Activated T-cell treated with anti-CD3 and anti-CD28 coated beads for 24 hours (primary cell): ENCODE measurements around the gene RGPD4.
"Not testable (repeated sequence)": the region's sequence is repeated elsewhere in the genome, so short reads cannot be mapped to it uniquely, and the experiment has no call there.

Experiments used
- DNase-seq: peaks from one replicate; pipeline ENCODE4 v3.0.0-alpha.2; 2020; ENCODE audit warnings: low read depth

The RGPD4 gene

DNA sequence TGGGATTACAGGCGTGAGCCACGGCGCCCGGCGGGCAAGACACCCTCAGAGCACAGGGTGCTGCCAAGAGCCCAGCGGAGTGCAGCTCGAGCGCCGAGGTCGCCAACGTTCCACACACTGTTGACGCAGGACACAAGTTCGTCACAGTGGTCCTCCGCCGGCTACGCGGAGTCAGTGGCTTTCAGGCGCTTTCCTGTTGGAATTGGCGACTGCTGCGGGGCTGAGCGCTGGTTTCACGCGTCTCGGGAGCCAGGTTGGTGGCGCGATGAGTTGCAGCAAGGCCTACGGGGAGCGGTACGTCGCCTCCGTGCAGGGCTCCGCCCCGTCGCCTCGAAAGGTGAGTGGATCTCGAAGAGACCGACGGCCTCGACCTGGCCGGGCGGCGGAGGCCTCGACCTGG, at the start of gene RGPD4:
Gene RGPD4, plus strand, starts transcription at position 144 of the 400 bp plus-strand sequence. Its CDS starts 122 bp downstream, at position 266.
- not testable (repeated sequence) for DNase-seq

DNA sequence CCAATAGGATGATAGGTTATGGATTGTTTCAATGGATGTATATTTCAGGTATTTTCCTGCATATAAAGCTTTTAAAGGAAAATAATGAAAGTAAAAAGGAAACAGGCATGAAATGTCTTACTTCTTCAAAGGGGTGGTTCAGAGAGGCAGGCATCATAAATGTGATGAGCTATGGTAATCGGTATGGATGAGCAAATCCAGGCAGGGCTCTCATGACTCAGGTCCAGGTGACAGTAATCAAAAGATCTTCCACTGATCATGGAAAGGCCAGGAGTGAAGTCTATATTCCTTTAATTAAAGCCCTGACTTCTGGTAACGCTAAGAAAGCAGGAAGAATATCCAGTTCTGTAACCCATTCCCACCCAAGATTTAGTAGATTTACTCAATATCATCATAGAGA, 48.7 kb upstream of the RGPD4 start:
- DNase-seq: no peak

DNA sequence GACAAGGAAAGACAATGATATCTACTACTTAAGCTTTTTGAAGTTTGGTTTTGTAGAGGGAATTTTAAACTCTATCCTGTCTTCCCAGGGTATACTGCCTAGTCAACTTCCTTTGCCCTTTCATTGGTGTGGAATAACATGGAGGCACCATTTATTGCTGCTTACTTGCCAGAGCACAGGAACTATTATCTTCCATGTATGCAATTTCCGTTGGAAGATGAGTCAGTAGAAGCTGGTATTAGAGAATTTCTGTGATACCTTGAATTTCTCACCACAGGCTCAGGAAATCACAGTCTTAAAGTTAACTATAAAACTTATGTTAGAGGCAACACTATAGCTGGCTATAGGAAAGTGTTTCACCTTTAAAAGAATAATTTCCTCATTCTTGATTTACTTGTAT, 40.9 kb upstream of the RGPD4 start:
- DNase-seq: no peak

DNA sequence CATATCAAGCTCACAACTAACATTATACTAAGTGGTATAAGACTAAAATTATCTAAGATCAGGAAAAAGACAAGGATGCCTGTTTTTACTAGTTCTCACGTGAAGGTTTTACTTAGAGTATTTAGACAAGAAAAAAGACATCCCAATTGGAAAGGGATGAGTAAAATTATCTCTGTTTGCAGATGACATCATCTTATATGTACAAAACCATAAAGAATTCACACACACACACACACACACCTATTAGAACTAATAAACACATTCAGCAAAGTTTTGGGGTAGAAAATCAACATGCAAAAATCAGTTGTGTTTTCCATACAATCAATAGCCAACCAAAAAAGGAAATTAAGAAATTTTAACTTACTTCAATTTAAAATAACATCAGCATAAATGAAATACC, 35.9 kb upstream of the RGPD4 start:
- no peak for DNase-seq

DNA sequence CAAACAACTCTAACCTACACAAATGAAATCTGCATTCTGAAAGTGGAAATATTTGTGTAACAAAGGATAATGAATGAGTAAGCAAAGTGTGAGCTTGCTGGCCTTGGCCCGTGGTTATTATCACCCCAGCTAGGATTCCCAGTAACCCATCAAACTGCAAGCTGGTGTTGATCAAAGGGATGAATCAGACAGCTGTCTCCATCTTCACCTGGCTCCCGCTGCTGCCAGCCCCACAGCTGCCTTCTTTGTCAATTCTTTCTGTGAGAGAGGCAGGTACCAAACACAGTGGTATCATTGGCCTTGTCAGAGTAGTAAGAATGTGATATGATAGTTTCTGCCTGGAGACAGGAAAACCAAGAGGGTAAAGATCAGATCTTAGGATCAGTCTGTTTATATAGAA, 25.2 kb upstream of the RGPD4 start:
- DNase-seq: no peak

DNA sequence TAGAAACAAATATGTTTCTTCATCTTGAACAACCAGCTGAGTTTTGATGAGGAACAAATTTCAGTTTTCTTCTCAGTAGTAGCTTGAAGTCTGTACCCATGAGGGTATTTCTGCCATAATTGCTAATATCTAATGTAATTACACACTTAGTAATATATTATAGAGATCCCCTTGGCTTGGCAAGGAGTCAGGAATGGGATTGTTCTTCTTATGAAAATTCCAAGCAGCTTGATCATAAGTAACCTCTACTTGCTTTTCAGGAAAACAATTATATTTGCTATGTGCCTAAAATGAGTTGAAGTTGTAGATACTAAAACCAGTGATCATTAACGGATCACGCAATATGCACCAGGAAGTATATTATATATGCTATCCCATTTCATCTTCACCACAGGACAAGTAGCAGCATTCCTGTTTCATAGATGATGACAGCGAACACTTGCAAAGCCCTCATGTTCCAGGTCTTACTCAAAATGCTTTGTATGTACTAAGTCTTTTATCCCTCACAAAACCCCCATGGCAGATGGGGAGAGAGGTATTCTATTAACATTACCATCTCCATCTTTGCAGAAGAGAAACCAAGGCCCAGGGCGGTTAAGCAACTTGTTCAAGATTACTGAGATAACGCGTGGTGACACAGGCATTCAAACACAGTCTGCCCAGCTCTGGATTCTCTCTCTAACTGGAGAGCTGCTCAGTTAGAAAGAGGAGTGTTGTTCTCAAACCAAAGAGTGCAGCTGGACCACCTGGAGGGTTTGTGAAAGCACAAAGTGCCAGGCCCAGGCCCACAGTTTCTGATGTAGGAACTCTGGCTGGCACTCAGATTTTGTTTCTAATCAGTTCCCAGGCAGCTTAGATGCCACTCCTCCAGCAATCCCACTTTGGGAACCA, 21.8 kb upstream of the RGPD4 start:
- no peak for DNase-seq

DNA sequence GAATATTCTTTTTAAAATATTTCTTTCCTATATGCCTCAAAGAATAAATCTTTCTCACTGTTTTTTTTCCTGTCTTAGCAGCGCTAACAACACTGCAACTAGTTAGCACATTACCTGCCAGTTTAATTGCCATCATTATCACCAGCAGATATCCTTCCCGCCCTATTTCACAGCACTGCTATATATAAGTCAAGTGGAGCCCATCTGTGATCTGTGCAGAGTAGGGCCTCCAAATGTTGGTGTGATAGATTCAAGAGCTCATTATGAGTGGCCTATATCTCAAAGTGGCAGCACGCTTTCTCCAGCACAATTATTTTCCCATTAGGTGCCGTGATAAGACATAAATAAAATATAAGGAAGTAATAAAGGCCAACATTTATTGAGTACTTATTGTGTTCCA, 19.8 kb upstream of the RGPD4 start:
- no peak for DNase-seq

DNA sequence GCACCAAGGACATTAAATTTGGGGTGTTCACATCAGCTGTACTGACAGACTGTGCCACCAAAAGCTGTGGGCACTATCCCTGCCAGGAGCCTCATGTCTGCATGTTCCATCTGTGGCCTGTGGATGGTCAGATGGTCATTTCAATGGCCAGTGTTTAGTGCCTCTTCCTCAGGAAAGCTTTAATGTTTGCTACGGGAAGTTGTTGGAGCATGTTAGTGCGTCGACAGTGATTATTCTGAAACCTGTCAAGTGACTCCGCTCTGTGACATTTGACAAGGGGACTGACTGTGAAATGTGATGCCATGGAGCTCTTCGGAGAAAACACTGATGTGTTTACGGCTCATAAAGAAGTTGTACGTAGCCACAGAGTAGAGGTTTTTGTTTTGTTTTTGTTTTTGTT, 18.7 kb upstream of the RGPD4 start:
- DNase-seq: no peak

DNA sequence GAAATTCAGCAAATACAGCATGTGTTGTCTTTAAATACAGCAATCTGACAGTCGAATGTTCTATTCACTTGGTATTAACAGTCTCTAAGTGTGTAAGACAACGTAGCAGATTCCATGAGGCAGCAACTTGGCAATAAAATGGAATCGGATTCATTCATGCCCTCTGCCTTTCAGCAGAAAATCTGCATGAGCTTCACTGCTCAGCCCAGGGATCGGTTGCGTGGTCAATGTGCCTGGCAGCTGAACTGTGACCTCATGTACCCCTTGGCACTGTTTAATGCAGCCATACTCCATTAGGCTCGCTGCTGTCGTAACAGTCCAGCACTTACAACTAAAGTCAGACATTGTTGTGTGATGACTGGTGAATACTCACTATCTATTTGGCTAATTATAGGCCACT, 17.7 kb upstream of the RGPD4 start:
- no peak for DNase-seq

DNA sequence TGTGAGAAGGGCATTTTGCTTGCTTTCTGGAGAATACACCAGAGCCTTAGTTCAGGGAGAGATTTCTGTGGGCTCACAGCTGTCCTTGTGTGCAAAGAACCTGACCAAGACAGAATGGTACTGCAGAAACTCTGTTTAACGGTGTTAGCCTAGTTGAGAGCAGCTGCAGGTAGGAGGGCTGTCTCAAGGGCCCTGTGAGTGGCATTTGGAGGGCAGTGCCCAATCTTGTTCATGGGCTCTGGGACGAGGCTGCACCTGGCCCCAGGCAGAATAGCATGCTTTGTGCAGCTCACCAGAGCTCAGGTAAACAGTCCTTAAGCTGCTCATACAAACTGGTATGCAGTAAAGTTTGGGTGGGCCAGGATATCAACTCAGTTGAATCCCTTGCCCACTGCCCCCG, 16.9 kb upstream of the RGPD4 start:
- no peak for DNase-seq

DNA sequence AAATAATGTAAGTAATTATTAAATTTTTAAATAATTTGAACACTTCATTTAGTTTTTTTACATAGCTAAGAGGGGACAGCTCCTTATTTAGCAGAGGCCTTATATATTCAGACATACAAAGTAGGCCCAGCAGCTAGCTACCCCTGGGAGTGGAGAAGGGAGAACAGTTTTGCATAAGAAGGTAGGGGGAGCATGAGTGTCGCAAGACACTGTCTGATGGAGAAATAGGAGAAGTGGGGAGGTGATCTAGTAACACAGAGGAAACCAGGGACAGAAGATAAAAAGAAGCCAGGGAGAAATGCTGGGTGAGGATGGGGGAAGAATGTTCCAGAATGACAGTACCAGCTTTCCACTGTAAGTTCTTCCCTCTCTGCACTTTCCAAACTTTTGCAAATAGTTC, 16.0 kb upstream of the RGPD4 start:
- no peak for DNase-seq

DNA sequence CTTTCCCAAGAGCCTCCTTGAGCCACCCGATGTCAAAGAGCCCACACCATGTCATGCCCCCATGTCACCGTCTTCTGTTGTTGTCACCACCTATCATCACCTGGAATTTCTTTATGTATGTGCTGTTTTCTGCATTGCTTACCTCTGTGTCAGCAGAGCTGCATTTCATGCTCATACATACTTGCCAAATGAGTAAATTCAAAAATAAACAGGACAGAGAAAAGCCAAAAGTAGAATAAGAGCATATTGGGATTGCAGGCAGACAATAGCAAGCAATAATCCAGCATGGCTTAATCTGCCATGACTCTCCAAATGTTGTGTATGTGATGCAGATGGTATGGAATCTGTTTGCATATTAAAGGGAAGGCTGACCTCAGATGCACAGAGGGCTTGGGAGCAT, 15.3 kb upstream of the RGPD4 start:
- DNase-seq: no peak

DNA sequence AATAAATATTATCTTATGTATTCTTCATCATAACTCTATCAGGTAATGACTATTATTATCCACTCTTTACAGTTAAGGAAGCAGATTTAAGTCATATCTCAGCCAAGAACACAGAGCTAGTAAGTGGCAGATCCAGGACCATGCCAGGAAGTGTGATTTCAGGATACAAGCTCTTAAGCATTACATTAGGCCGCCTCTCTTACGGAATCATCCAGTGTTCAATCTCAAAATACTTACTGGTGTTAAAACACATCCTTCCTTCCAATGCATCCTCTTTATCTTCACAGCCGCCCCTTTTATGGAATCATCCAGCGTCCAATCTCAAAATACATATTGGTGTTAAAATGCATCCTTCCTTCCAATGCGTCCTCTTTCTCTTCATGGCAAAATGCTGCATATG, 14.7 kb upstream of the RGPD4 start:
- no peak for DNase-seq

DNA sequence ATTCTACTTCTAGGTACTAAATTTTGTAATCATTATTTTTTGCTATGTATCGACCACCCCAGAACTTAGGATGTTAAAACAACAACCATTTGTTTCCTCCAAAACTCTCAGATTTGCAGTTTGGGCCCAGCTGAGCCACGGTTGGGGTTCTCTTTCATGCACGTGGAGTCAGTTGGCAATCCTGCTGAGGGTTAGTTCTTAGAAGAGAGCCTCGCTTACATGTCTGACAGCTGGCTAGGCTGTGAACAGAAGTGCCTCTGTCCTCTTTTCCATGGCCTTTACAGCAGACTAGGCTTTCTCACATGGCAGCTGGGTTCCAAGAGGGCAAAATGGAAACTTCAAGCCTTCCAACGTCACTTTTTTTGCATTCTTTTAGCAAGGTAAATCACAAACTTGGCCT, 9.3 kb upstream of the RGPD4 start:
- DNase-seq: no peak

DNA sequence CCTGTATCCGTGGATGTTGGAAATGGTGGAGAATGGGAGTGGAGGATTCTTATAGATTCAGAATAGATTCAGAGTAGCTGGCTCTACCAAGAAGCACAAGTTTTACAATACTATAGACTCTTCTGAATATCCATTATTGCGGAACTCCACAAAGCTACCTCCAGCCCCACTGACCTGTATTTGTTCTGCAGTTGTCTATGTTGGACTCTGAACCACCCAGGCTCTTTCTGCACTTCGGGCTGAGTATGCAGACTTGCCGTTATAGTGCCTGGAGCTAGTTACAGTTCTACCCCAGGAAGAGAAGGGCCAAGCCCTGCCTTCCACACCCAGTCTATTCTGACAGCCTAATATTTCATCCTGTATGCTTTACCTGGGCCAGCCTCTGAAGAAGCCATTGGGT, 4.4 kb upstream of the RGPD4 start:
- DNase-seq: no peak

DNA sequence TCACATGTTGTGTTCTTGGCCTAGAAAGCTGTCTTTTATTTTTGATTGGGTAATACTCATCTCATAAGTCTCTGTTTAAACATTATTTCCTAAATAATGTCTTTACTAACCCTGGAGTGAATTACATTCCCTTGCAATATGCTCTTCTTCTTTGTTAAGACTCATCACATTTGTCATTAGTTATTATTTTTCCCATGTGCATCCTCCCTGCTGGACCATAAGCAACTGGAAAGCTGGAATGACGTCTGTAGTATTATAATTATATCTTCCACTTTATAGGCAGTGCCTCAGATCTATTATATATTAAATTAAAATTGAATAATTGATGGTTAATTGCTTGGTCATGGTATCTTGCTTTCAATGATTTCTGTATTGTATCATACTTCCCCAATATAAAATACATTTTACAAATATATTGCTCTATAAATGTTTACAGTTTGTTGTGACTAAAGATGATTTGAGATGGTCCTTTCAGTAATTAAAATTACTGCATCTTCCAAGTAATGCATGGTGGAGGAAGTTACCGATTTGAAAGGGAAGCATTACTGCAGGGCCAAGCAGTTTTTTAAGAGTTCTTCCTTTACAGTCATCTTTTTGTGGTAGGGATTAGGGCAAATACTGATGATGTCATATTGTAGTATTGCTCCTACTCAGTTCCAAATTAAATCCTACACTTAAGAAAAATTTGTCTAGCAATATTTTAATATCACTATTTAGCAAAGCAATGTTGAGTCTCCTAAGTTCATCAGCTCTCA, 2.1 kb upstream of the RGPD4 start:
- DNase-seq: no peak

DNA sequence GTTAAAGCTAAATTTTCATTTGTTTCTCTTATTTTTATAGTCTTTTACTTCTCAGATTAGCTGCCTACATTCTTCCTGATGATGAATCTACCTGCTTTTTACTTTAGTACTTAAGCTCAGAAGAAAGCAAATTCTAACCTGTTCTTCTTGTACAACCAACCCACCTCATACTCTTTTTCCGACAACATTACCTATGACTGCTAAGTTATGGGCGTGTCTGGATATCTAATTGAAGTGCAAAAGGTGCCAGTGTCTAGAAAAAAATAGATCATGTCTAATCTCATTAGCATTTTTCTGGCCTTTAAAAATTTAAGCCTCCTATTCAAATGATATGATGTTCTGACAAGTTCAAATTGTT, 1.5 kb upstream of the RGPD4 start:
- no peak for DNase-seq

DNA sequence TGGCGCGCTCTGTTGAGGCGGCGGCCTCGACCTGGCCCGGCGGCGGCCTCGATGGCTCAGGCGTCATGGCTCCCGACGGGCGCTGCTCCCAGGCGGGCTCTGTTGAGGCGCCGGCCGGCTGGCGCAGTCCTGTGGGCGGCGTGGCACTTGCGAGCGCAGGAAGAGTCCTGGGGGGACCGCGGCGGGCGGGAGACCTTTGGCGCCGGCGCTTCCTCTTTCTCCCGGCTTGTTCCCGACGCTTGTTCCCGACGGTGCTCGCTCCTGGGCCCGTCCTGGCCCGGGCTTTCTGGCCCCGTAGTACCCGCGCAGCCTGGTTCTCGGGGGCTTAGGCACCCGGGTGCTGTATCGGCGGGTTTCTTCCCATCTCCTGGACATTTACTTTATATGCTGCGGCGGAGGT, 2.8 kb downstream of the RGPD4 start:
- not testable (repeated sequence) for DNase-seq

DNA sequence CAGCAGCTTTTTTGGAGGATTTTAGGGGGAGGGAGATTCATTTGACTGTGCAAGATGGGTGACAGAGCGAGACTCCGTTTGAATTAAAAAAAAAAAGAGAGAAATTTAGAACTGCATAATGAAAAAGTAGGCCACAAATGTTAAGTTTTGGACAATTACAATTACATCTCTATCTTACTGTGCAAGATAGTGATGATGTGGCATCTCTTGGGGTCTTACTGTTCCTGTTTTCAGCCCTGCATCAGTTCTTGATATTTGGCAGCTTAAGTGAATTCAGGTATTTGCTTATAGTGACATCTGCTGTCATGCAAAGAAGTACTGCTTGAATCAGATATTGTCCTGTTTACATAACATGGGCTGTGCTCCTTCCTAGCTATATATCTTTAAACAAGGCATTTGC, 6.5 kb downstream of the RGPD4 start:
- not testable (repeated sequence) for DNase-seq

DNA sequence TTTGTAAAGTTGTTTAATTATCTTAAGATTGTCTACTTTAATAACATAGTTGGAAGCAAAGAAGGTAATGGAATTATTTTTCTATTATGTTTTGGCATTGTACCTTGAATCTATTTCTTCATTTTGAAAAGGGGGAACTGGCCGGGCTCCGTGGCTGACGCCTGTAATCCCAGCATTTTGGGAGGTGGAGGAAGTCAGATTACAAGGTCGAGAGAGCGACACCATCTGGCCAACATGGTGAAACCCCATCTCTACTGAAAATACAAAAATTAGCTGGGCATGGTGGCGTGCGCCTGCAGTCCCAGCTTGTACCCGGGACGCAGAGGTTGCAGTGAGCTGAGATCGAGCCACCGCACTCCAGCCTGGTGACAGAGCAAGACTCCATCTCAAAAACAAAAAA, 6.9 kb downstream of the RGPD4 start:
- not testable (repeated sequence) for DNase-seq

DNA sequence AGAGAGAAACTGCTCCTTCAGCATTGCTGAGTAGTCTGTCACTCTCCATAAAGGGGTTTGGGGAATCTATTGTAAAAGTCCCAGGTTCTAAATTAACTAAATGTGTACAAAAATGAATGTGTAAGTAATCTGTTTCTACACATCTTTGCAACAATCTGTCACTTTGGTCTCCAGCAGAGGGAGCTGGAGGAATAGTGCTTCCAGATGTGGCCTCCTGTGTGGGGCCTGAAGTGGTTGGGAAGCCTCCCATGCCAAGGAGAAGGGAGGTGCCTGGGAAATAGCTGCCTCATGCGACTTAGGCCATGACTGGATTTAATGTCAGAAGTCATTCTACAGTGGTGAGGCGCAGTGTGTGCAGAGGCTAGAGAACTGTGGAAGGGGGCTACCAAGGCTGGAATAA, 89.4 kb downstream of the RGPD4 start:
- not testable (repeated sequence) for DNase-seq

DNA sequence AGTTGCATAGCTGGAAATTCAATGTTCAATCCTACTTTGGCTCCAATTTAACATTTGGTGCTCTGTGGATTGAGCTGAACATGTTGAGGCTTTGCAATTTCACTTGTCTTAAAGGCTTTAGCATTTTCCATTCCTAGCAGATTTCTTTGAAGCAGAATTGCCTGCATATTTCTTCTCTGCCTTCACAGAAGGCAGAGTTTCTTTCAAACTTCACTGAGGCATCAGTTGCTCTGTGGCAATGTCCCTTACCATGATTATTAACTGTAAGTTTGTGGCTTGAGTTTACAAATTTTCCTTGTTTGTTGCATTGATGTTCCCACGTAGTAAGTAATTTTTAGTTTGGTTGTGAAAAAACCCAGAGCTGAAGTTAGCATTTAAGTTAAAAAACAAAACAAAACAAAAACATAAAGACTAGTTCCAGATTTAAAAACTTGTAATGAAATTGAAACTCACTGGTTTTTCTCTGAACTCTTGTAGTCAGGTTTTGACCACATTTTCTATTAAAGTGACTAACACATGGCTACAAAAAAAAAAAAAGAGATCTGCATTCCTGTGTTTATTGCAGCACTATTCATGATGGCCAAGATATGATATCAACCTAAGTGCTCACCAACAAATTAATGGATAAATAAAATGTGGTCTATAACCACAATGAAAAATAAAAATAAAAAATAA, 90.1 kb downstream of the RGPD4 start:
- not testable (repeated sequence) for DNase-seq

DNA sequence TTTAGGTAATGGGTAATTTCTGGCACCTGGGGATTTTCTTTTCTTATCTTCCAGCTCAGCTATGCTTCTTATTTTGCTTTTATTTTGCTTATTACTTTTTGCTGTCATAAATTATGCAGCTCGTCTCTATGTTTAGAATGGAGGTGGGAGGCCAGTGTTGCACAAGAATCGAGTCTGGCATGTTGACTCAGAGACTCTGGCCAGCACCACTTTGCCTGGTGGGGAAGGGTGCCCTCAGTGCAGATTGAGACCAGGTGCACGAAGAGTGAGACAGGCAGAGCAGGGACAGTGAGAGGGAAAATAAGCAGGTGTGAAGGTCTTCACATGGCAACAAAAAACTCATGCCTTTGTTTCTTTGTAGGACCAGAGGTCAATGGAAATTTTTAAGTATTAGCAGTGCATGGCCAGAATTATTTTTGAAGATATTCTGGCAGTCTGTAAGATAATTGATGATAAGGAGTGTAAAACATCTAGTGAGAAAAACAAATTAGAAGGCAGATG, 100.4 kb downstream of the RGPD4 start:
- no peak for DNase-seq
